GM12875 (cell line): Measurements from ENCODE around the gene LYRM4.
"Not testable (repeated sequence)": the region's sequence is repeated elsewhere in the genome, so short reads cannot be mapped to it uniquely, and the experiment has no call there.

ENCODE experiments used
- H3K4me3 ChIP-seq: one replicate; pipeline ENCODE4 v1.5.1; 2011; ENCODE audit warnings: low read depth, low read length, control low read depth
- CTCF ChIP-seq: IDR thresholded peaks from 2 replicates; pipeline ENCODE4 v1.5.1; 2011; ENCODE audit warnings: low read depth, mild to moderate bottlenecking, control low read depth, inconsistent platforms, low read length, moderate library complexity, borderline replicate concordance; ENCODE audit not compliant: insufficient read depth

LYRM4 gene

GRCh38 chr6:5121956-5122355, 138.8 kb downstream of the LYRM4 start:
- H3K4me3 ChIP-seq = no peak overlapping the region
- TF ChIP-seq CTCF = no peak

- no peak overlapping the region for H3K4me3 ChIP-seq
- TF ChIP-seq CTCF = no peak
Measured at GRCh38 chr6:5121479-5121878, 139.3 kb downstream of the LYRM4 start.

- H3K4me3 ChIP-seq = not testable (repeated sequence)
Measured at GRCh38 chr6:5120543-5120942, 140.2 kb downstream of the LYRM4 start.

GRCh38 chr6:5120011-5120410, 140.7 kb downstream of the LYRM4 start:
- no peak overlapping the region for H3K4me3 ChIP-seq
- TF ChIP-seq CTCF = no peak

GRCh38 chr6:5119090-5119951, 141.4 kb downstream of the LYRM4 start:
- no peak overlapping the region for H3K4me3 ChIP-seq
- TF ChIP-seq CTCF = no peak

GRCh38 chr6:5116243-5116991, 144.3 kb downstream of the LYRM4 start:
- no peak for TF ChIP-seq CTCF
- no peak overlapping the region for H3K4me3 ChIP-seq

- H3K4me3 ChIP-seq = no peak overlapping the region
- no peak for TF ChIP-seq CTCF
Measured at GRCh38 chr6:5115168-5115567, 145.6 kb downstream of the LYRM4 start.
